HG02981 (cell line): ENCODE results near the gene PPM1B.
"Not testable (repeated sequence)": the region's sequence is repeated elsewhere in the genome, so short reads cannot be mapped to it uniquely, and the experiment has no call there.

Source experiments
- ATAC-seq: cut with Tn5 transposase; IDR thresholded peaks from one replicate; pipeline ENCODE4 v1.9.1; 2021; ENCODE audit warnings: mild to moderate bottlenecking, moderate library complexity; ENCODE audit not compliant: unreplicated experiment

Gene PPM1B

DNA sequence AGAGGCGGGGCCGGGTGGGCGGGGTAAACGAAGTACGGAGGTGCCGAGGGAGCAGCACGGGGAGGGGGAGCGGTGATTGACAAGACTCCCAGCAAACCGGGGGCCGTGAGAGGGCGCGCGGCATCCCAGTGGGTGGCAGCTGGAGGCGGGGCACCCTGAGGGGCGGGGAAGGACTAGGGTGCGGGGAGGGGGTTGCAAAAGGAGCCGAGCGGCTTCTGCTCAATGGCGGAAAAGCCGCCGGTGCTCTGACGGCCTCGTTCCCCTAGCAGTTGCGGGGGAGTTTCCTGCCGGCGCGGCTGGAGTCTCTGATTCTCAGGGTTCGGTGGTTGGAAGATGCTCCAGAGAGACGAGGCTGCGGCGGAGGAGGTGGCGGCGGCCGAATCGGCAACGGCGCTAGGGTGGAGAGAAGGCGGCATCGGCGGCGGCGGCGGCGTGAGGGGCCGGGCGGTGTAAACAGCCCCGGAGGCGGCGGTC, at the start of gene PPM1B:
Gene PPM1B (plus strand): TSS at position 195 of the 474 bp plus-strand sequence. CDS start 32,325 bp downstream, outside the sequence.
- ATAC-seq = peak; percentile 69

DNA sequence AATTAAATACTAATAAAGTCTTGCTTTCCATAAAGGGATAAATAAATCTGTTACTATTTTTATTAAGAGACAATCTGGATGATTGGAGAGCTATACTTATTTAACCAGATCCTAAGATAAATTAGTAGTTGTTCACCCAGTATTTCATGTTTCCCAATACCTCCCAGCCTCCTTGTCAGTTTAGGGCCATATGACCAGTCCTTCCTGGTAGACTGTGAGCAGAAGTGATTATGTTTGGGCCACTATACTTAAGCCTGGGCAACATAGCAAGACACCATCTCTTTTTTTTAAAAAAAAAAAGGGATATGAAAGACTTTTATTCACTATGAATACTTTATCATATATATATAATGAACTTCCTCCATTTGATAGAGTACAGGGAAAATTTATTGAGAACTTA, 48.8 kb upstream of the PPM1B start:
- ATAC-seq = no peak

DNA sequence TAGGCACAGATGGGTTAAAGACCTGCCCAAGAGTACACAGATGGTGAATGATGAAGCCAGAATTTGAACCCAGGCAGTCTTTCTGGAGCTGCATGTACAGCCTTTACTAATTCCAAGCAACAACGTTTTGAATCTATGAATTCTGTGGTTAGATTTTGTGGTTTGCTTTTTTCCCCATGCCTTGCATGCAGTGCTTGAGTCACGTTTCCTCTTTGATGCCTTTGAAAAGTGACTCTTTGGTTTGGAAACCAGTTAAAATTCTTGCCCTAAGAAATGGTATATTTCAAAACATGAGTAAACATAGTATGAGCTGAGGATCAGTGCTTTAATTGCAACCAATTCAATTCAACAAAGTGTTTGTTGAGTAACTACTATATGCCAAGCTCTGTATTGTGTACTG, 48.2 kb upstream of the PPM1B start:
- ATAC-seq = no peak

DNA sequence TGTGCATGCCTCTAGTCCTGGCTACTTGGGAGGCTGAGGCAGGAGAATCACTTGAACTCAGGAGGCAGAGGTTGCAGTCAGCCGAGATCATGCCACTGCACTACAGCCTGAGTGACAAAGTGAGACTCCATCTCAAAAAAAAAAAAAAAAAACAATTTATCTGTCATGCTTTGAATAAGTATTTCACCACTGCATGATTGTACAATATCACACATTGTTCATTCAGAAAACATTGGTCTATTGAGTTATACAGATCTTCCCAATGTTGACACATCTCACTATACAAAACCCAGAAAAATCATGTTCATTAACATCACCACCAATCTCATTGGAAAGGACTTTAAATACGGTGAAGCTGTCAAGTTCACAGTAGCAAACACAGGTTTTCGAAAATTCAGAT, 46.8 kb upstream of the PPM1B start:
- no peak for ATAC-seq

DNA sequence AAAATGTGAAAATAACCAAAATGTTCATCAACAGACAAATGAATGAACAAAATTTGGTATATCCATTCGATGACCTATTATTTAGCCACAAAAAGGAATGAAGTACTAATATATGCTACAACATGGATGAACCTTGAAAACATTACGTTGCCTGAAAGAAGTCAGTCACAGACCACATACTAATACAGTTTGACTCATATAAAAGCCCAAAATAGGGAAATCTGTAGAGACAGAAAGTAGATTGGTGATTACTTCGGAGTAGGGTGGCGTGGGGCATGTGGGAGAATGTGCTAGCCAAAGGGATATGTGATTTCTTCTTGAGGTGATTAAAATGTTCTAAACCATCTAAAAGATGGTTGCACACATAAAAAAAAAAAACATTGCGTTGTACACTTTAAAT, 44.2 kb upstream of the PPM1B start:
- no peak for ATAC-seq

DNA sequence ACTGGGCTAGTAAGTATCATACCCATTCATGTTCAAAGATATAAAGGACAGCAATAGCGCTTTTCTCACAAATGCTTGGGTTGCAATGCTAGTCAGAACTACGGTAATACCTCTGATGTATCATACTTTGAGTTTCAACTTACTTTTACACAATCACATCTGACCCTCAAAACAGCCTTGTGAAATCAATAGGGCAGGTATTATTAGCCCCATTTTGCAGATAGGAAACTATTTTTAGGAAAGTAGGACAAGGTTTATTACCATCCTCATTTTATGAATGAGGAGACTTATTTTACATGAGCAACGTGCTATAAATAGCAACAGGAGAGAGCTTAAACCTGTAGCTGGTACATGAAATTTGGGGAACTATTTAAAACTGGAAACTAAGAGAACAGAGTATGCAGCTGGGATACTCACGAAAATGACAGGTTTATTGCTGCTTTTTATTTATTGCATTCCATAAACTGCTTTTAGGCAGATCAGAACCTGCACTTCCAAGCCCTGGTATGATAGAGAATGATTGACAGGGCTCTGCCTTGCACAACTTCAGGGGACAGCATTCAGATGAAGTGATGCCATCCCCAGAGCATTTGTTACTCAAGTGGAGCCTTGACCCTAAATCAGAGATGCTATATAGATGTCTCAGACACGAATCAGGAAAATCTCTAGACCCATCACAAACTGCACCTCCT, 42.4 kb upstream of the PPM1B start:
- ATAC-seq = no peak

DNA sequence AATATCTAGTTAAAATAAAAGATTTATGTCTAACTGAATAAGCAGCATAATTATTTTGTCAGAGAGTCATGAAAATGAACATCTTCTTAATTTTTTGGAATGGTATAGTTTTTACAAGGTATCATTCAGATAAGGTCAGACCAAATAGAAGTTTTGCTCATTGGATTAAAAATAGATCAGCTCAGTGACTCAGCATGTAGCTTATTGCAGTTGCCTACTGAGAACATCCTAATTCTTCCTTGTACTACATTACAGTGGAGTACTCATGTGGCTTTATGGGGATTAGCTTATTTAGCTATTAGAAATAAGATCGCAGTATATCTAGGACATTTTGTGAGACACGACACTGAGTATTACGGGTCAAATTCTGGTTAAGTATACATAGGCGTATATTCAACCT, 38.2 kb upstream of the PPM1B start:
- no peak for ATAC-seq

DNA sequence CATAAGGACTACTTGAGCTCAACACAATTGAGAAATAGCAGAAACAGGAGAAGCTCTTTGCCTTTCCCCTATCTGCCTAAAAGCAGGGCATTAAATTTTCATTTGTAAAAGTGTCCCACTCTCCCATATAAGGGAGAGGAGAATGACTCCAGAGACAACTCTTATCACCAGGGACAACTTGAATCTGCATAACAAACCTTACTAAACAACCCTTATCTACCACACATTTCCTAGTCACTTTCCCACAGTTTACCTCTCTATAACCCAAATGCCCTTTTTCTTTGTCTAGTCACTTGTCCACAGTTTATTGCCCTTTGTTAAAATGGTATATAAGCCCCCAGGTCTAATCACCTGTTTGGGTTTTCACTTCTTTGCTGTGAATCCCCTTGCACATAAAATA, 37.5 kb upstream of the PPM1B start:
- no peak for ATAC-seq

DNA sequence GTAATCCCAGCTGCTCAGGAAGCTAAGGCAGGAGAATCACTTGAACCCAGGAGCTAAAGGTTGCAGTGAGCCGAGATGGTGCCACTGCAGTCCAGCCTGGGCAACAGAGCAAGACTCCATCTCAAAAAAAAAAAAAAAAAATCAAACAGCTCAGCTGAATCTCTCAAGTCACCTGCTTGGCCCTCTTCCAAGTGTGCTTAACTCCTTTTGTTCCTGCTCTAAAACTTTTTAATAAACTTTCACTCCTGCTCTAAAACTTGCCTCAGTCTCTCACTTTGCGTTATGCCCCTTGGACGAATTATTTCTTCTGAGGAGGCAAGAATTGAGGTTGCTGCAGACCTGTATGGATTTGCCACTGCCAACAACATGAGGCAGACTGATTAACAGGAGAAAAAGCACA, 35.1 kb upstream of the PPM1B start:
- not testable (repeated sequence) for ATAC-seq

DNA sequence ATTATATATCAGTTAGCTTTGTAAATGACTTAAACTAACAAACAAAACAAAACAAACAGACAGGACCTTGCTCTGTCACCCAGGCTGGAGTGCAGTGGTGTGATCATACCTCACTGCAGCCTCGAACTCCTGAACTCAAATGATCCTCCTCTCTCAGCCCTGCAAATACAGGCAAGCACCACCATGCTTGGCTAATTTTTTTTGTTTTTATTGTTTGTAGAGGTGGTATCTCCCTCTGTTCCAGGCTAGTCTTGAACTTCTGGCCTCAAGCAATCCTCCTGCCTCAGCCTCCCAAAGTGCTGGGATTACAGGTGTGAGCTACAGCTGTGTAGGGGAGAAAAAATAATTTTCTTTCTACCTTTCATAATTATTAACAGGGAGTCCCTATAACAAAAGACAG, 33.8 kb upstream of the PPM1B start:
- no peak for ATAC-seq

DNA sequence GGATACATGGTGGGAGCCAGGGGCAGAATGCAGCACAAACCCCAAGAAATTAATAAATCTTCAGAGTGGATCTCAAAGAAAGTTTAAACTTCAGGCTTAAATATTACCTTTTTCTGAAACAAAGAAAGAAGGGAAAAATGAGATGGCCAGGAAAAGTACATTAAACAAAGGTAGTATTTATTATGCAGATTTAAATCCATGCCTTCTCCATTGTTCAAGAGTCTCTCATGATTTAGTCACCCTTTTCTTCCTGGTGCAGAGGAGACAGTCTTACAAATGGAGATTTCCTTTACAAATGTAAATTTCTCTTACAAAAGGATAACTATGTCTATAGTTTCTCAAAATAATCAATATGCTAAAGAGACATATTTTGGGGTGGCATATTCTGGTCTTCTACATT, 33.4 kb upstream of the PPM1B start:
- ATAC-seq = no peak

DNA sequence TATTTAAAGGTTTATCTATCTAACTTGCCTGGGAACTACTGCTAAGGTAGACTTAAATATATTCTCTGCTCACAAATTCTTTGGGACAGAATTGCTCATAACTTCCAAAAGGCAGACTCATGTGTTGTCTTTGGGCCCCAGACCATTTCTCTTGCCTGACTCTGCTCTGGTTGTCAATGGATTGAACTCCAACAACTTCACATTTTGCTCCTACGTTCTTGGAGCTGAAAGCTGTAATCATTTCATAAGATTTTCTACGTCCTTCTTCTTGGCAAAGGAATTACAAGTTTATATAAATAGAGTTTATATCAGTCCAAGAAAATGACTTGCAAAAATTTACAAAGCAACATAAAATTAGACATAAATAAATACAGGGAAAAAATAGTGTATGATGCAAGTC, 32.9 kb upstream of the PPM1B start:
- no peak for ATAC-seq

DNA sequence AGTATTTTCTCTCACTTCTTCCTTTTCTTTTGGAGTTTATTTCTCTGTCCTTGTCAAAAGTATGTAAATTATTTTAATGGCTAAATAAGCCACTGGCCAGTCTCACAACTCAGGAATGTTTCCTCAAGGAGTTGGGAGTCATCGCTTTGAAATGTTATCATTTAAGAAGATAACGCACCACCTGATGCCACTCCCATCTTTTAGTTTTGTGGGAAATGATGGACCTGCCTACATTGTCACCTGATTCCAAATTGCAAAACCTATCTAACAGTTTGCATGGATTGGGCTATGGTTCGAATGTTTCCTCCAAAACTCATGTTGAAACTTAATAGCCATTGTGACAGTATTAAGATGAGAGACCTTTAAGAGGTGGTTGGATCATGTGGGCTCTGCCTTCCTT, 32.4 kb upstream of the PPM1B start:
- ATAC-seq = no peak

DNA sequence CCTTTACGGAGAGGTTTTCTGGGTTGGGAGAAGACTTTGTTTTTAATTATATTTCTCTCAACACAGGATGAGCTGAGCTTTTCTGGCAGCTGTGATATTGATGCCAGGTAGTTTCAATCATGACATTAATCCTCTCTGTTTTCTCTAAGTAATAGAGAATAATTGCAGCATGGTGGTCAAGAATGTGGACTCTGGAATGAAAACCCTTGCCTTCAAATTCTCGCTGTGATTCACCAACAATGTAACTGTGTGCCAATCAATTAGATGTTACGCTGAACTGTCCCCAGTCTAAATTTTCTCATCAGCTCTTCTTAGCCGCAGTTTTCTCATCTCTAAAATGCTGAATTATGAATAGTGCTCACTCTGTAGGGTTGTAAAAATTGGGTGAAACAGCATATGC, 31.6 kb upstream of the PPM1B start:
- ATAC-seq = no peak

DNA sequence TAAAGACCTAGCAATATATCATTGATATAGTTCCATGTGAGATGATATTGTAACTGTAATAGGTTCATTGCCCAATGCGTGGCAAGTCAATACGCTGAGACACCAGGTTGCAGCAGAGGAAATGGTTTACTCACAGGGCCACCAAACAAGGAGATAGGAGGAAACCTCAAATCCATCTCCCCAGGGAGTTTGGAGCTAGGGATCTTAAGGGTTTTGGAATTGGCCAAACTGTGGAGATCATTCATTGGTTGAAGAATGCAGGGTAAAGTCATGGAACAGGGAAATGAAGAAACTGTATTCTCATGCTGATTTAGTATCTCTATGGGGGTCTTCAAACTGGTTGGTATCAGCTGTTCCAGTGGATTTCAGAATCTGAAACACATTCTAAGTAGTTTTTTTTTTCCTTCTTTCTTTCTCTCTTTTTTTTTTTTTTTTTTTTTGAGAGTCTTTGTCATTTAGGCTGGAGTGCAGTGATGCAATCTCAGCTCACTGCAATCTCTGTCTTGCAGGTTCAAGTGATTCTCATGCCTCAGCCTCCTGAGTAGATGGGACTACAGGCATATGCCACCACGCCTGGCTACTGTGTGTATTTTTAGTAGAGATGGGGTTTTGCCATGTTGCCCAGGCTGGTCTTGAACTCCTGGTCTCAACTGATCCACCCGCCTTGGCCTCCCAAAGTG, 30.7 kb upstream of the PPM1B start:
- no peak for ATAC-seq

DNA sequence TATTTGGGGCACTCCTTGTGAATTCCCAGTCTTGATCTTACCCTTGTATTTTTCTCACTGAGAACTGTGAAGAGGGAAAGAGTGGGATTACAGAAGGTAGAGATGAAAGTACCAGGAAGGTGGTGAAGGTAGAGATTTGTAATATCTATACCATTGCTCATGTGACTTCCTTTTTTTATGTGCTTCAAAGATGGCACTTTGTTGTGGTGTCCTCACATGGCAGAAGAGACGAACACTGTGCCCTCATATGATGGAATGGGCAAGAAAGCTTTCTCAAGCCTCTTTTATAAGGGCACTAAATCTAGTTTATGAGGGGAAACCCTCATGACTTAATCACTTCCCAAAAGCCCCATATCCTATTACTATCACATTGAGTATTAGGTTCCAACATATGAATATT, 28.9 kb upstream of the PPM1B start:
- no peak for ATAC-seq

DNA sequence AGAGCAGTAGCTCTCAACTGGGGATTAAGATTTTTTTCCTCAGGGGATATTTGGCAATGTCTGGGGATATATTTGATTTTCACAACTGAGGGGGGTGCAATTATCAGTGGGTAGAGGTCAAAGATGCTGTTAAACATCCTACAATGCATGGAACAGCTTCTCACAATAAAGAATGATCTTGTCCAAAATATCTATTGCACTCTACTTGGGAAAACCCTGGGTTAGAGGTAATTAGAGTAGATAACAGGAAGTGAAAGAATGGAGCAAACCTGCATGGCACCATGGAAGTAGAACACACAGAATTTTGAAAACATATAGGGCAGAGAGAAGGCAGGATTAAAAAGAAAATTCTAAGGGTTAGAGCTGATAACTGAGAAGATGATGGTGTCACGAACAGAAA, 26.4 kb upstream of the PPM1B start:
- no peak for ATAC-seq

DNA sequence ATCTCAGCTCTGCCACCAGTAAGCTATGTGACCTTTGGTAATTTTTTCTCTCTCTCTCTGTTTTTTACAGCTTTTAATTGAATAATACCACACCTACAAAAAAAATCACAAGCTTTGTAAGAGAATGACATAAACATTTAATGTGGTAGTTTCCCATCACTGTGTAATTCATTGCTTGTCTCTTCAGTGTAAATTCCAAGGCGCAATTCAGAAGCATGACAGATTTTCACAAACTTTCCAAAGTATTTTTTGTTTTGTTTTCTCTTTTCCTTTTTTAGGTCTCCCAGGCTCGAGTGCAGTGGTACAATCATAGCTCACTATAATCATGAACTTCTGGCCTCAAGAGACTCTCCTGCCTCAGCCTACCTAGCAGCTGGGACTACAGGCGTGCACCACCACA, 25.0 kb upstream of the PPM1B start:
- no peak for ATAC-seq

DNA sequence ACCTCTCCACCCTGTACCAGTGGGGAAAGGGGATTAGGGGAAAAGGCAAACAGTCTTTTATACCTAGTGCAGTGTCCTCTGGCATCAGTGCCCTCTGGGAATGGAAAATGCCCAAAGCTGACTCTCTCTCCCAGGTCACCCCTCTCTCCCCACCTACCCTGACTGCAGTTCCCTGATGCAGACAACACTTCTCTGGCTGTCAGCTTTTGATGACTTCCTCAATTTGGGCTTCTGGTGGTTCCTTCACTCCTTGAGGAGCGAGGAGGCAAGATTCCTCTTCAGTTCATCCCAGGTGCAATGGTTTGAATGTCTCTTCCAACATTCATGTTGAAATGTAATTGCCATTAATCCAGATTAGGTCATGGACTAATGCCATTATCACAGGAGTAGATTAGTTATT, 19.7 kb upstream of the PPM1B start:
- no peak for ATAC-seq

DNA sequence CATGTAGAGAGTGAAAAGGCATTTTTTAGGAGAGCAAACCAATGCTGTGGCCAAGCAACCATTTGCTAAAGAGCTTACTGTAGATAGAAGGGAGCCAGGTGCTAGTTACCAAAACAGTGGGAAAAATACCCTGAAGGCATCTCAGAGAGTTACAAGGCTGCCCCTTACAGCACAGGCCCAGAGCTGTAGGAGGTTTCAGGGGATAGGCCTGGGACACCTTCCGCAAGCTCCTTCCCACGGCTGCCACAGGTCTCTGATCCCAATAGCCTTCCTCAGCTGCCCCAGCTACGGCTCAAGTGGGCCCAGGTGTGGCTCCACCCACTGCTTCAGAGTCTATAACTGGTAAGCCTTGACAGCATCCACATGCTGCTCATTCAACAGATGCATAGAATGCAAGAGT, 18.2 kb upstream of the PPM1B start:
- no peak for ATAC-seq

DNA sequence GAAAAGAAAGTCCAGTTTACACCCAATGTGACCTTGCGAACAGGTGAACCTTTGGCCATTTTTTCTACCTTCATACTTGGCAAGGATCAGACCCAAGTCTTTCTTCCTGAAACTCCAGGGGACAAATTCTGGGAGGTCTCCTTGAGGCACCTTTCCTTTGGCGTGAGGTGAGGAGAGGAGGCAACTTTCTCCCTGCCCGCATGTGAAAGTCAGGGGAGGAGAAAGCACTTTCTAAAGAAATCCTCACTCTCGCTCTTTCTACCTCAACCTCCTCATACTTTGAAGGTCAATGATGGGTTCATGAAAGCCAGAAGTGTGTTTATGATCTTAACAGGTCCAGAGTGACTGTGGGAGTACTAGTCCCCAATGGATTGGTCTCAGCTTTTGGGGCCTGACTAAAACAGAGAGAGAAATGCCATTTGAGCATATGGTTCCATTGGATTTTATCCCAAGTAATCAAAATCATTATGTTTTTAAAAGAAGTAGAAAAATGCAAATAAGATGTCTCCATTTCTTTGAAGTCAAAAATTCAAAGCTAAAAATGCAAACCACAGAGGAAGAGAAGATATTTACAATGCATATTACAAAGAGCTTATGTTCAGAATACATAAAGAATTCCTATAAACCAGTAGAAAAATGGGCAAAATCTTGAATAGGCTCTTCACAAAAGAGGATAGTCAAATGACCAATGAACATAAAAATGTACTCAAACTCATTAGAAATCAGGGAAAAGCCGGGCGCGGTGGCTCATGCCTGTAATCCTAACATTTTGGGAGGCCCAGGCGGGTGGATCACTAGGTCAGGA, 15.6 kb upstream of the PPM1B start:
- ATAC-seq = no peak
